KMS-11 (cell line): Measurements from ENCODE around the gene CCDC85B.

Experiments used
- H2AFZ ChIP-seq: fragments of 200-600 bp; sonication (generic); 2 replicates; pipeline ENCODE4 v1.6.1; 2016; ENCODE audit warnings: antibody characterized with exemption, mixed run types, low read depth
- H3K27ac ChIP-seq: fragments of 200-600 bp; sonication (generic); 2 replicates; pipeline ENCODE4 v1.6.1; 2016; ENCODE audit warnings: mild to moderate bottlenecking, mixed run types
- H3K27me3 ChIP-seq: fragments of 200-600 bp; sonication (generic); 2 replicates; pipeline ENCODE4 v1.6.1; 2017; ENCODE audit warnings: mild to moderate bottlenecking, low read depth, mixed run types, moderate library complexity; ENCODE audit not compliant: insufficient read depth
- H3K36me3 ChIP-seq: fragments of 200-600 bp; sonication (generic); 2 replicates; pipeline ENCODE4 v1.6.1; 2017; ENCODE audit warnings: mild to moderate bottlenecking, mixed run types; ENCODE audit not compliant: insufficient read depth
- H3K4me1 ChIP-seq: fragments of 200-600 bp; sonication (generic); 2 replicates; pipeline ENCODE4 v1.6.1; 2016; ENCODE audit warnings: mild to moderate bottlenecking, low read depth, mixed run types; ENCODE audit not compliant: poor library complexity, severe bottlenecking
- H3K4me2 ChIP-seq: fragments of 200-600 bp; sonication (generic); 2 replicates; pipeline ENCODE4 v1.7.0; 2016; ENCODE audit warnings: mild to moderate bottlenecking, mixed run types
- H3K4me3 ChIP-seq: fragments of 200-600 bp; sonication (generic); IDR thresholded peaks from 2 replicates; pipeline ENCODE4 v1.6.1; 2017; ENCODE audit warnings: low read depth, low read length, mixed read lengths; ENCODE audit not compliant: insufficient read depth
- H3K79me2 ChIP-seq: fragments of 200-600 bp; sonication (generic); 2 replicates; pipeline ENCODE4 v1.6.1; 2016; ENCODE audit warnings: low read depth, mixed run types; ENCODE audit not compliant: insufficient read depth
- H3K9ac ChIP-seq: fragments of 200-600 bp; sonication (generic); 2 replicates; pipeline ENCODE4 v1.6.1; 2016; ENCODE audit warnings: mild to moderate bottlenecking, mixed run types
- H4K20me1 ChIP-seq: fragments of 200-600 bp; sonication (generic); 2 replicates; pipeline ENCODE4 v1.6.1; 2016; ENCODE audit warnings: mild to moderate bottlenecking, mixed run types; ENCODE audit not compliant: insufficient read depth
- TF ChIP-seq, protein P1 (sequence below): fragments of 200-600 bp; sonication (generic); conservative IDR thresholded peaks from 2 replicates; pipeline ENCODE4 v1.6.1; 2017; ENCODE audit warnings: low read depth, mild to moderate bottlenecking, antibody characterized with exemption, low read length, moderate library complexity, mixed read lengths

CCDC85B gene

DNA sequence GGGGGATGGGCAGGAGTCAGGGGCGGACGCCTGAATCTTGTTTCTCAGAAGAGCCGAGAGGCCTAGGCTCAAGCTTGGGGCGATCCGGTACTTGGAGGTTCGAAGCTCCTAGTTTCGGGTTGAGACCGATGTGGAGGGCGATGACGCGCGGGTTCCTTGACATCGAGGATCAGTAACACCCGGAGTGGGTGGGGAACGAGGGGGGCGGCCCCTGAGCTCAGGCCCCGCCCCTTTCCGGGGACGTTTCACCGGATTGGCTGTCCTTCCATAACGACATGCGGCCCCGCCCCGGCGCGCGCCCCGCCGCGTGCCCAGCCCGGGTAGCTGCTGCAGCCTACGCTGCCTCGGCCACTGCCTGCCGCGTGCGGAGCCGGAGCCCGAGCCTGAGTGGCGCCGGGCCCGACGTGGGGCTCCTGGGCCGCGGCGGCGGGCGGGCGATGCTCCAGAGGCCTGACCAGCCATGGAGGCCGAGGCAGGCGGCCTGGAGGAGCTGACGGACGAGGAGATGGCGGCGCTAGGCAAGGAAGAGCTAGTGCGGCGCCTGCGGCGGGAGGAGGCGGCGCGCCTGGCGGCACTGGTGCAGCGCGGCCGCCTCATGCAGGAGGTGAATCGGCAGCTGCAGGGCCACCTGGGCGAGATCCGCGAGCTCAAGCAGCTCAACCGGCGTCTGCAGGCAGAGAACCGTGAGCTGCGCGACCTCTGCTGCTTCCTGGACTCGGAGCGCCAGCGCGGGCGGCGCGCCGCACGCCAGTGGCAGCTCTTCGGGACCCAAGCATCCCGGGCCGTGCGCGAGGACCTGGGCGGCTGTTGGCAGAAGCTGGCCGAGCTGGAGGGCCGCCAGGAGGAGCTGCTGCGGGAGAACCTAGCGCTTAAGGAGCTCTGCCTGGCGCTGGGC, at the start of gene CCDC85B:
Gene CCDC85B, plus strand, starts transcription at position 350 of the 895 bp plus-strand sequence. Its CDS starts 111 bp downstream, at position 461.
- H3K36me3 ChIP-seq, result no peaks in the 10 kb centered on the region
- peaks cover 25% of the 10 kb centered on the region for H3K79me2 ChIP-seq
- H2AFZ ChIP-seq, result peak within 1 kb of the TSS; percentile 89
- H3K9ac ChIP-seq, result peak within 1 kb of the TSS; percentile 95
- peak within 1 kb of the TSS; percentile 86 for H3K27ac ChIP-seq
- H3K27me3 ChIP-seq, result no peaks in the 10 kb centered on the region
- peak within 1 kb of the TSS; percentile 98 for H3K4me2 ChIP-seq
- H4K20me1 ChIP-seq, result no peaks in the 10 kb centered on the region
- TF ChIP-seq, protein P1, sequence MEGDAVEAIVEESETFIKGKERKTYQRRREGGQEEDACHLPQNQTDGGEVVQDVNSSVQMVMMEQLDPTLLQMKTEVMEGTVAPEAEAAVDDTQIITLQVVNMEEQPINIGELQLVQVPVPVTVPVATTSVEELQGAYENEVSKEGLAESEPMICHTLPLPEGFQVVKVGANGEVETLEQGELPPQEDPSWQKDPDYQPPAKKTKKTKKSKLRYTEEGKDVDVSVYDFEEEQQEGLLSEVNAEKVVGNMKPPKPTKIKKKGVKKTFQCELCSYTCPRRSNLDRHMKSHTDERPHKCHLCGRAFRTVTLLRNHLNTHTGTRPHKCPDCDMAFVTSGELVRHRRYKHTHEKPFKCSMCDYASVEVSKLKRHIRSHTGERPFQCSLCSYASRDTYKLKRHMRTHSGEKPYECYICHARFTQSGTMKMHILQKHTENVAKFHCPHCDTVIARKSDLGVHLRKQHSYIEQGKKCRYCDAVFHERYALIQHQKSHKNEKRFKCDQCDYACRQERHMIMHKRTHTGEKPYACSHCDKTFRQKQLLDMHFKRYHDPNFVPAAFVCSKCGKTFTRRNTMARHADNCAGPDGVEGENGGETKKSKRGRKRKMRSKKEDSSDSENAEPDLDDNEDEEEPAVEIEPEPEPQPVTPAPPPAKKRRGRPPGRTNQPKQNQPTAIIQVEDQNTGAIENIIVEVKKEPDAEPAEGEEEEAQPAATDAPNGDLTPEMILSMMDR, result no peak; the same call in 1 of the 2 replicates
- H3K4me3 ChIP-seq, result no peak within 1 kb of the TSS
- H3K4me1 ChIP-seq, result peaks cover 40% of the 10 kb centered on the region

DNA sequence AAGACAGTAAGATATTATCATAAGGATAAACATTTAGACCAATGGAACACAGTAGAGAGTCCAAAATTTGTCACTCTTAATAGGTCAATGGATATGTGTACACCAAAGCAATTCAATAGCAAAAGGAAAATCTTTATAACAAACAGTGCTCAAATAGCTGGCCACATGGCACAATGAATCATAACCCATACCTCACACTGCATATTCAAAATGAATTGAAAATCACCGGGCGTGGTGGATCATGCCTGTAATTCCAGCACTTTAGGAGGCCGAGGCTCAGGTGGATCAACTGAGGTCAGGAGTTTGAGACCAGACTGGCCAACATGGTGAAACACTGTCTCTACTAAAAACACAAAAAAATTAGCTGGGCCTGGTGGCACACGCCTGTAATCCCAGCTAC, 48.3 kb upstream of the CCDC85B start:
- Histone ChIP-seq H3K27ac (no peak overlapping the region), H3K4me3 (no peak overlapping the region), H3K4me1 (no peaks in the 10 kb centered on the region), H4K20me1 (no peaks in the 10 kb centered on the region), H3K27me3 (no peaks in the 10 kb centered on the region), H3K9ac (no peak overlapping the region), H3K36me3 (no peaks in the 10 kb centered on the region), H3K4me2 (no peak overlapping the region), H3K79me2 (no peaks in the 10 kb centered on the region), H2AFZ (no peak overlapping the region)
- TF ChIP-seq, protein P1, result no peak

DNA sequence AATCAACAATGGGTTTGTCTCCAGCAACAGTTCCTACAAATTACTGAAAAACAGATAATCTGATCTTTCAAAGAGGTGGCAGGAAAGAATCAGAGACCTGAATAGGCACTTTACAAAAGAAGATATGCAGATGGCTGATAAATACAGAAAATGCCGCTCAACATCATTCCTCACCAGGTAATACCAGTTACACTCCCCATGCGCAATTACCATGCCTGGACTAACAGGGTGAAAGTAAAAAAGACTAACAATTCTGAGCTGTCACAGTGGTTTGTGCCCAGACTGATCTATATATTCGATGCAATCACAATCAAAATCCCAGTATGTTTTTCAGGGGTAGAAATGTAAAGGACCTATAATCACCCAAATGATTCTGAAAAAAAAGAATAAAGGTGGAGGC, 46.7 kb upstream of the CCDC85B start:
- Histone ChIP-seq H2AFZ (no peak overlapping the region), H4K20me1 (no peaks in the 10 kb centered on the region), H3K27me3 (no peaks in the 10 kb centered on the region), H3K4me2 (no peak overlapping the region), H3K4me3 (no peak overlapping the region), H3K27ac (no peak overlapping the region), H3K79me2 (no peaks in the 10 kb centered on the region), H3K36me3 (no peaks in the 10 kb centered on the region), H3K9ac (no peak overlapping the region), H3K4me1 (no peaks in the 10 kb centered on the region)
- TF ChIP-seq, protein P1, result no peak

DNA sequence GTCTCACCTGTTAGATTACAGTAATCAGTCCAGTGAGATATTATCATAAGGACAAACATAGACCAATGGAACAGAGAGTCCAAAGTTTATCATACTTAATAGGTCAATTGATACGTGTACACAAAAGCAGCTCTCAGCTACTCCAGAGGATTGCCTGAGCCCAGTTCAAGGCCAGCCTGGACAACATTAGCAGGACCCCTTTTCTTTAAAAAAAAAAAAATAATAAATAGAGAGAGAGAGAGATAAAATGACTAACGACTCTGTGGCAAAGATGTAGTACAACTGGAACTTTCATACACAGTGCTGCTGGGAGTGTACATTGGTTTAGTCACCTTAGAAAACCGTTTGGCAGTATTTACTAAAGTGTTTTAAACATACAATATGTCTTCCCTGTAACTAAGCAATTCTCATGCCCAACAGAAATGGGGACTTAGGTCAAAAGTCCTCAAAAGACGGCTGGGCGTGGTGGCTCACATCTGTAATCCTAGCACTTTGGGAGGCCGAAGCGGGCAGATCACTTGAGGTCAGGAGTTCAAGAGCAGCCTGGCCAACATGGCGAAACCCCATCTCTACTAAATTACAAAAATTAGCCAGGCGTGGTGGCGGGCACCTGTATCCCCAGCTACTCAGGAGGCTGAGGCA, 46.1 kb upstream of the CCDC85B start:
- no peak overlapping the region for H2AFZ ChIP-seq
- H3K4me1 ChIP-seq, result no peaks in the 10 kb centered on the region
- H3K4me2 ChIP-seq, result no peak overlapping the region
- H3K36me3 ChIP-seq, result no peaks in the 10 kb centered on the region
- no peaks in the 10 kb centered on the region for H3K79me2 ChIP-seq
- no peaks in the 10 kb centered on the region for H4K20me1 ChIP-seq
- H3K9ac ChIP-seq, result no peak overlapping the region
- H3K27ac ChIP-seq, result no peak overlapping the region
- TF ChIP-seq, protein P1, result no peak
- H3K4me3 ChIP-seq, result no peak overlapping the region
- no peaks in the 10 kb centered on the region for H3K27me3 ChIP-seq
